ENCODE results near the gene RPL3.

Gene RPL3

GRCh38 chr22:39299829-39300178 is 19.6 kb downstream of the RPL3 start:
- no peak for DNase-seq (ENCODE audit: low spot score)

GRCh38 chr22:39298241-39298987 is 21.0 kb downstream of the RPL3 start:
- DNase-seq (ENCODE audit: low spot score) = no peak

- DNase-seq (ENCODE audit: low spot score) = no peak
Measured at GRCh38 chr22:39297490-39298240, 21.8 kb downstream of the RPL3 start.

- DNase-seq (ENCODE audit: low spot score) = no peak
Measured at GRCh38 chr22:39296981-39297489, 22.4 kb downstream of the RPL3 start.

- DNase-seq (ENCODE audit: low spot score) = no peak
Measured at GRCh38 chr22:39296535-39296934, 22.9 kb downstream of the RPL3 start.

GRCh38 chr22:39294571-39295468 is 24.6 kb downstream of the RPL3 start:
- no peak for DNase-seq (ENCODE audit: low spot score)

- no peak for DNase-seq (ENCODE audit: low spot score)
Measured at GRCh38 chr22:39293766-39294368, 25.6 kb downstream of the RPL3 start.

GRCh38 chr22:39292561-39293074 is 26.8 kb downstream of the RPL3 start:
- peak; percentile 95 for DNase-seq (ENCODE audit: low spot score)

GRCh38 chr22:39292031-39292462 is 27.4 kb downstream of the RPL3 start:
- no peak for DNase-seq (ENCODE audit: low spot score)

GRCh38 chr22:39291523-39291922 is 27.9 kb downstream of the RPL3 start:
- no peak for DNase-seq (ENCODE audit: low spot score)

- DNase-seq (ENCODE audit: low spot score) = peak; percentile 59
Measured at GRCh38 chr22:39290724-39291161, 28.7 kb downstream of the RPL3 start.

GRCh38 chr22:39289975-39290720 is 29.3 kb downstream of the RPL3 start:
- no peak for DNase-seq (ENCODE audit: low spot score)

- DNase-seq (ENCODE audit: low spot score) = no peak
Measured at GRCh38 chr22:39289533-39289932, 29.9 kb downstream of the RPL3 start.

GRCh38 chr22:39288135-39288898 is 31.1 kb downstream of the RPL3 start:
- no peak for DNase-seq (ENCODE audit: low spot score)

- DNase-seq (ENCODE audit: low spot score) = no peak
Measured at GRCh38 chr22:39287076-39287725, 32.2 kb downstream of the RPL3 start.

GRCh38 chr22:39284983-39285382 is 34.4 kb downstream of the RPL3 start:
- no peak for DNase-seq (ENCODE audit: low spot score)

- DNase-seq (ENCODE audit: low spot score) = no peak
Measured at GRCh38 chr22:39284142-39284980, 35.1 kb downstream of the RPL3 start.

- DNase-seq (ENCODE audit: low spot score) = no peak
Measured at GRCh38 chr22:39283322-39284141, 35.9 kb downstream of the RPL3 start.
